ENCODE data around the gene EFEMP2.
A peak's percentile ranks its signal among the peaks of the same experiment; 100 is the strongest.

Gene EFEMP2

GRCh38 chr11:65866509-65867283 lies 5.9 kb downstream of the EFEMP2 start:
- Mint-ChIP-seq H3K9me3 (no peaks in the 10 kb centered on the region), H3K36me3 (ENCODE audit: low read depth) (peaks cover 13% of the 10 kb centered on the region), H3K27ac (peak overlapping the region; percentile 83), H3K4me1 (peaks cover 43% of the 10 kb centered on the region), H3K4me3 (no peak overlapping the region), H3K27me3 (ENCODE audit: low read depth, poor library complexity) (peaks cover 6% of the 10 kb centered on the region)
- no peak for TF ChIP-seq CTCF (IDR thresholded peaks at IDR 0.05)
- no peak for DNase-seq

GRCh38 chr11:65865550-65866172 lies 6.9 kb downstream of the EFEMP2 start:
- no peak overlapping the region for H3K4me3 Mint-ChIP-seq
- no peak for TF ChIP-seq CTCF (IDR thresholded peaks at IDR 0.05)

GRCh38 chr11:65864706-65865471 lies 7.7 kb downstream of the EFEMP2 start:
- no peaks in the 10 kb centered on the region for H3K9me3 Mint-ChIP-seq
- DNase-seq = no peak
- peak overlapping the region; percentile 67 for H3K27ac Mint-ChIP-seq
- H3K4me1 Mint-ChIP-seq = peaks cover 36% of the 10 kb centered on the region
- no peak overlapping the region for H3K4me3 Mint-ChIP-seq
- no peak for TF ChIP-seq CTCF (IDR thresholded peaks at IDR 0.05)
- peaks cover 13% of the 10 kb centered on the region for H3K36me3 Mint-ChIP-seq (ENCODE audit: low read depth)
- peaks cover 6% of the 10 kb centered on the region for H3K27me3 Mint-ChIP-seq (ENCODE audit: low read depth, poor library complexity)

More at GRCh38 chr11:65865550-65866172, 6.9 kb downstream of the EFEMP2 start:
- Mint-ChIP-seq H3K9me3 (no peaks in the 10 kb centered on the region), H3K4me1 (peaks cover 40% of the 10 kb centered on the region), H3K27me3 (ENCODE audit: low read depth, poor library complexity) (peaks cover 6% of the 10 kb centered on the region), H3K36me3 (ENCODE audit: low read depth) (peaks cover 13% of the 10 kb centered on the region), H3K27ac (peak overlapping the region; percentile 67)
- DNase-seq = no peak

- H3K9me3 Mint-ChIP-seq = no peaks in the 10 kb centered on the region
- H3K27me3 Mint-ChIP-seq (ENCODE audit: low read depth, poor library complexity) = peaks cover 6% of the 10 kb centered on the region
- H3K36me3 Mint-ChIP-seq (ENCODE audit: low read depth) = peaks cover 13% of the 10 kb centered on the region
- DNase-seq = no peak
- no peak overlapping the region for H3K27ac Mint-ChIP-seq
- peaks cover 36% of the 10 kb centered on the region for H3K4me1 Mint-ChIP-seq
- no peak for TF ChIP-seq CTCF (IDR thresholded peaks at IDR 0.05)
- no peak overlapping the region for H3K4me3 Mint-ChIP-seq
Observed at GRCh38 chr11:65863889-65864705, 8.5 kb downstream of the EFEMP2 start.

- peaks cover 13% of the 10 kb centered on the region for H3K36me3 Mint-ChIP-seq (ENCODE audit: low read depth)
- no peaks in the 10 kb centered on the region for H3K9me3 Mint-ChIP-seq
- peak overlapping the region; percentile 69 for H3K4me3 Mint-ChIP-seq
- H3K4me1 Mint-ChIP-seq = peaks cover 45% of the 10 kb centered on the region
- TF ChIP-seq CTCF (IDR thresholded peaks at IDR 0.05) = no peak
- H3K27ac Mint-ChIP-seq = peak overlapping the region; percentile 32
- peaks cover 6% of the 10 kb centered on the region for H3K27me3 Mint-ChIP-seq (ENCODE audit: low read depth, poor library complexity)
- DNase-seq = no peak
Observed at GRCh38 chr11:65862941-65863888, 9.4 kb downstream of the EFEMP2 start.
